Liver (tissue), 3 donors: ENCODE results near the gene SPEG.

Experiments
- CTCF ChIP-seq: fragments of 150-350 bp; IDR thresholded peaks from 2 replicates; pipeline ENCODE4 v1.5.1; 2017; ENCODE audit warnings: improper control_type of control experiment, low read depth, low read length; ENCODE audit not compliant: missing input control
- FOXA1 ChIP-seq: IDR thresholded peaks from 2 replicates; pipeline ENCODE4 v1.6.1; 2016; ENCODE audit warnings: antibody characterized with exemption
- GABPA ChIP-seq, 2 donors: IDR thresholded peaks in 1 of 2; conservative IDR thresholded peaks in 1 of 2; 2 replicates each; pipeline ENCODE4 v1.6.1; 2016; ENCODE audit warnings: antibody characterized with exemption in 2 of 2, mild to moderate bottlenecking in 1 of 2, moderate library complexity in 1 of 2
- JUND ChIP-seq, 2 donors: IDR thresholded peaks; 2 replicates each; pipeline ENCODE4 v1.6.1; 2016; ENCODE audit warnings: antibody characterized with exemption in 2 of 2
- MAX ChIP-seq: IDR thresholded peaks from 2 replicates; pipeline ENCODE4 v1.6.1; 2016; ENCODE audit warnings: antibody characterized with exemption
- NR2F2 ChIP-seq: IDR thresholded peaks from 2 replicates; pipeline ENCODE4 v1.6.1; 2016; ENCODE audit warnings: antibody characterized with exemption
- RAD21 ChIP-seq, 2 donors: IDR thresholded peaks; 2 replicates each; pipeline ENCODE4 v1.6.1; 2016; ENCODE audit warnings: antibody characterized with exemption in 2 of 2, mild to moderate bottlenecking in 2 of 2
- REST ChIP-seq: IDR thresholded peaks from 2 replicates; pipeline ENCODE4 v1.6.1; 2016; ENCODE audit warnings: antibody characterized with exemption, mild to moderate bottlenecking
- RXRA ChIP-seq, 2 donors: IDR thresholded peaks; 2 replicates each; pipeline ENCODE4 v1.6.1; 2017 to 2018; ENCODE audit warnings: antibody characterized with exemption in 2 of 2, mild to moderate bottlenecking in 1 of 2
- SP1 ChIP-seq: IDR thresholded peaks from 2 replicates; pipeline ENCODE4 v1.6.1; 2018; ENCODE audit warnings: antibody characterized with exemption, mild to moderate bottlenecking
- TAF1 ChIP-seq: conservative IDR thresholded peaks from 2 replicates; pipeline ENCODE4 v1.6.1; 2016; ENCODE audit warnings: antibody characterized with exemption, mild to moderate bottlenecking
- YY1 ChIP-seq: IDR thresholded peaks from 2 replicates; pipeline ENCODE4 v1.6.1; 2016; ENCODE audit warnings: antibody characterized with exemption, mild to moderate bottlenecking
- ZBTB33 ChIP-seq: IDR thresholded peaks from 2 replicates; pipeline ENCODE4 v1.6.1; 2016; ENCODE audit warnings: antibody characterized with exemption
- donor health status: healthy.
- donor health status: healthy.

- TF ChIP-seq ZBTB33 (no peak), CTCF (no peak), YY1 (no peak), TAF1 (no peak), FOXA1 (no peak), REST (no peak), RAD21 (IDR thresholded peaks at IDR 0.05) (no peak), RXRA (IDR thresholded peaks at IDR 0.05) (no peak), JUND (IDR thresholded peaks at IDR 0.05) (no peak), GABPA (IDR thresholded peaks at IDR 0.05 in 1 of 2, conservative IDR thresholded peaks at IDR 0.05 in 1 of 2) (no peak), MAX (no peak), NR2F2 (no peak), SP1 (no peak)
Observed at GRCh38 chr2:219536425-219536824, 101.8 kb downstream of the SPEG start.
